Stomach (tissue), 9 donors: ENCODE measurements around the gene SH2D3C. TPM values are rescaled to one million over a fixed set of nuclear protein-coding genes. Genes with fewer than 3 reads are reported as not detected.

ENCODE experiments used
- DNase-seq, 2 donors: peaks; one replicate each; pipeline versions ENCODE4 v3.0.0 to v3.0.0-alpha.2; 2013 to 2019
- H3K27ac ChIP-seq, 5 donors: fragments of 200-600 bp in 4 of 5; sonication (generic) in 4 of 5; one replicate each; pipeline ENCODE4 v1.5.1; 2013 to 2019; ENCODE audit warnings: mild to moderate bottlenecking in 1 of 5, moderate library complexity in 1 of 5
- H3K27me3 ChIP-seq, 3 donors: fragments of 200-600 bp; sonication (generic); one replicate each; pipeline ENCODE4 v1.5.1; 2017 to 2019; ENCODE audit warnings: mixed run types in 1 of 3
- H3K36me3 ChIP-seq, 4 donors: fragments of 200-600 bp; sonication (generic); 1 replicate in 3 of 4; 2 replicates in 1 of 4; pipeline ENCODE4 v1.5.1; 2016 to 2019
- H3K4me1 ChIP-seq, 4 donors: fragments of 200-600 bp; sonication (generic); one replicate each; pipeline ENCODE4 v1.5.1; 2016 to 2019
- H3K4me3 ChIP-seq, 4 donors: fragments of 200-600 bp; sonication (generic) in 3 of 4; one replicate each; pipeline ENCODE4 v1.5.1; 2016 to 2019; ENCODE audit warnings: mild to moderate bottlenecking in 1 of 4
- H3K9me3 ChIP-seq, 4 donors: fragments of 200-600 bp; sonication (generic); one replicate each; pipeline ENCODE4 v1.5.1; 2016 to 2019
- EP300 ChIP-seq: sonication (generic); formaldehyde crosslinking; IDR thresholded peaks from one replicate; pipeline ENCODE4 v1.6.1; 2017; ENCODE audit warnings: antibody characterized with exemption
- POLR2A ChIP-seq, 4 donors: fragments of 450-650 bp; IDR thresholded peaks; one replicate each; pipeline ENCODE4 v1.6.1; 2016; ENCODE audit warnings: antibody characterized with exemption in 4 of 4, control low read depth in 2 of 4, mild to moderate bottlenecking in 1 of 4, moderate library complexity in 1 of 4
- POLR2AphosphoS5 ChIP-seq, 3 donors: sonication (generic); formaldehyde crosslinking; IDR thresholded peaks; one replicate each; pipeline ENCODE4 v1.6.1; 2016; ENCODE audit warnings: antibody characterized with exemption in 3 of 3
- WGBS, 5 donors: extraction: QIAGEN DNeasy Blood & Tissue Kit in 3 of 5; methylation state at CpG; one replicate each; pipeline versions ENCODE4 v1.1.5 to v1.1.7; 2013 to 2018; 5-methylcytosine and 5-hydroxymethylcytosine counted together
- intact Hi-C: fragments of 100-400 bp; cut with DNase I; formaldehyde crosslinking; loops from one replicate; pipeline ENCODE4 v1.15.1; 2023; ENCODE audit warnings: low total_unique reads
- polyA plus RNA-seq, 3 donors: library from polyadenylated mRNA; stranded (reverse); fragments of 200-250 nt; gene quantifications; one replicate each; pipeline ENCODE4 v1.2.3, GENCODE V29; 2013
- total RNA-seq, 5 donors: library from RNA; depleted of rRNA; stranded (reverse); fragments of >200 nt; gene quantifications; one replicate each; pipeline versions ENCODE4 v1.1.0 to v1.2.3, GENCODE V29; 2014 to 2016
- TF ChIP-seq, protein P1 (sequence below), 7 experiments: fragments of 450-650 bp in 4 of 7; fragments of 200-600 bp in 3 of 7; sonication (generic) in 3 of 7; IDR thresholded peaks; one replicate each; pipeline ENCODE4 v1.5.1; 2016 to 2019; ENCODE audit warnings: antibody characterized with exemption in 7 of 7, control low read depth in 2 of 7, mild to moderate bottlenecking in 1 of 7
- donor health status: healthy with polysubstance abuse.
- donor health status: Bipolar disorder and iron deficiency.
- donor health status: healthy.

The SH2D3C gene
- total and polyA plus RNA-seq, 8 donors = 1.8 to 38.1 (median 4.5) TPM; not detected in 2

DNA sequence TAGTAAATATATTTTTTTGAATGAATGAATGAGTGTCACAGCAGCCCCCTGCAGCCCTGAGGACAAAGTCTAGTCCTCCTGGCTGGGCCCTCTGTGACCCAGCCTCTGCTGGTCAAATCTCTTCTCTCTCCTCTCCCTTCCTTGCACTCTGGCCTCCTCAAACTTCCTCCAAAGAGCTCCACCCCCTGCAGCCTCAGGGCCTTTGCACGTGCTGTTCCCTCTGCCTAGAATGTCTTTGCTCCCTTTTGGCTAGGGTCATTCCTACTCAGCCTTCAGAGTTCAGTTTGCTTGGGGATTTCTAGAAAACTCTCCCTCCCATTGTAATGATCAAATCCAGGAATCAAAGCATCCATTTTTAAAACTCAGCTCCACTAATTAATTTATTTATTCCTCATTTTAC, 13.0 kb downstream of the SH2D3C start:
- 79 to 90% (median 88%) methylated on average over 1 of the region's 1 CpG for WGBS, 5 donors
- peaks cover 0 to 36% (median 0%) of the 10 kb centered on the region in 3 donors for H3K27me3 ChIP-seq
- no peak for DNase-seq
- intact Hi-C loops = no loop called here
- H3K27ac ChIP-seq = peak overlapping the region in 2 of 5 donors; percentile 24 to 55
- H3K9me3 ChIP-seq = no peaks in the 10 kb centered on the region
- no peak overlapping the region for H3K4me3 ChIP-seq
- H3K36me3 ChIP-seq = no peaks in the 10 kb centered on the region
- H3K4me1 ChIP-seq = peaks cover 8 to 44% (median 23%) of the 10 kb centered on the region in 4 donors
- no peak for TF ChIP-seq POLR2AphosphoS5 (IDR thresholded peaks at IDR 0.05)
- TF ChIP-seq EP300 = no peak
- TF ChIP-seq POLR2A (IDR thresholded peaks at IDR 0.05) = no peak
- TF ChIP-seq, protein P1, sequence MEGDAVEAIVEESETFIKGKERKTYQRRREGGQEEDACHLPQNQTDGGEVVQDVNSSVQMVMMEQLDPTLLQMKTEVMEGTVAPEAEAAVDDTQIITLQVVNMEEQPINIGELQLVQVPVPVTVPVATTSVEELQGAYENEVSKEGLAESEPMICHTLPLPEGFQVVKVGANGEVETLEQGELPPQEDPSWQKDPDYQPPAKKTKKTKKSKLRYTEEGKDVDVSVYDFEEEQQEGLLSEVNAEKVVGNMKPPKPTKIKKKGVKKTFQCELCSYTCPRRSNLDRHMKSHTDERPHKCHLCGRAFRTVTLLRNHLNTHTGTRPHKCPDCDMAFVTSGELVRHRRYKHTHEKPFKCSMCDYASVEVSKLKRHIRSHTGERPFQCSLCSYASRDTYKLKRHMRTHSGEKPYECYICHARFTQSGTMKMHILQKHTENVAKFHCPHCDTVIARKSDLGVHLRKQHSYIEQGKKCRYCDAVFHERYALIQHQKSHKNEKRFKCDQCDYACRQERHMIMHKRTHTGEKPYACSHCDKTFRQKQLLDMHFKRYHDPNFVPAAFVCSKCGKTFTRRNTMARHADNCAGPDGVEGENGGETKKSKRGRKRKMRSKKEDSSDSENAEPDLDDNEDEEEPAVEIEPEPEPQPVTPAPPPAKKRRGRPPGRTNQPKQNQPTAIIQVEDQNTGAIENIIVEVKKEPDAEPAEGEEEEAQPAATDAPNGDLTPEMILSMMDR (IDR thresholded peaks at IDR 0.05) = no peak

DNA sequence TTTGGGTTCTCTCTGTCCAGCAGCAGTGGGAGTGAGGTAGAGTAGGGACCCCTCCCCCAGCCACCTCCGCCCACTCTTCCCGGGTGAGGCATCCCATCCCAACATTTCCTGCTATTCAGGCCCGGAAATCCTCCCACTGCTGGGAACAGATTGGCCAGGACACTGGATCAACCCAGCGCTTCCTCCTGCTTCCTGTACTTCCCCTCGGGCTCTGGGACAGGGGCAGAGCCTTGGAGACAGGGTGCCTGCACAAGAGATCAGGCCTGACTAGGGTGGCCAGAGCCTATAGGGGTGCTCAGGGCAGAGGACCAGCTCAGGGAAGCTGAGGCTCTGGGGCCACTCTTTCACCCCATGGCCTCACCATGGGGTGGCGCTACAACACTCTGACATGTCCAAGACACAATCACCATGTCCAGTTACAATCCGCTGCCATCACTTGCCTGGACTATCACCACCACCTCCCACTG, 14.5 kb downstream of the SH2D3C start:
- TF ChIP-seq POLR2AphosphoS5 (IDR thresholded peaks at IDR 0.05) (peak in 2 of 3 donors; percentile 58 to 63), EP300 (peak; percentile 69), POLR2A (IDR thresholded peaks at IDR 0.05) (no peak)
- TF ChIP-seq, protein P1 (IDR thresholded peaks at IDR 0.05) = peak in 3 of 7 experiments; percentile 9 to 45 (median 14)
- intact Hi-C loops = no loop called here
- no peaks in the 10 kb centered on the region for H3K36me3 ChIP-seq
- peak overlapping the region; percentile 11 to 68 (median 60) for H3K27ac ChIP-seq
- H3K4me1 ChIP-seq = peaks cover 0 to 34% (median 14%) of the 10 kb centered on the region in 4 donors
- H3K9me3 ChIP-seq = no peaks in the 10 kb centered on the region
- DNase-seq = peak; percentile 59 to 68
- WGBS, 5 donors = 41 to 55% (median 49%) methylated on average over 7 of the region's 7 CpGs
- peaks cover 0 to 36% (median 0%) of the 10 kb centered on the region in 3 donors for H3K27me3 ChIP-seq
- no peak overlapping the region for H3K4me3 ChIP-seq

DNA sequence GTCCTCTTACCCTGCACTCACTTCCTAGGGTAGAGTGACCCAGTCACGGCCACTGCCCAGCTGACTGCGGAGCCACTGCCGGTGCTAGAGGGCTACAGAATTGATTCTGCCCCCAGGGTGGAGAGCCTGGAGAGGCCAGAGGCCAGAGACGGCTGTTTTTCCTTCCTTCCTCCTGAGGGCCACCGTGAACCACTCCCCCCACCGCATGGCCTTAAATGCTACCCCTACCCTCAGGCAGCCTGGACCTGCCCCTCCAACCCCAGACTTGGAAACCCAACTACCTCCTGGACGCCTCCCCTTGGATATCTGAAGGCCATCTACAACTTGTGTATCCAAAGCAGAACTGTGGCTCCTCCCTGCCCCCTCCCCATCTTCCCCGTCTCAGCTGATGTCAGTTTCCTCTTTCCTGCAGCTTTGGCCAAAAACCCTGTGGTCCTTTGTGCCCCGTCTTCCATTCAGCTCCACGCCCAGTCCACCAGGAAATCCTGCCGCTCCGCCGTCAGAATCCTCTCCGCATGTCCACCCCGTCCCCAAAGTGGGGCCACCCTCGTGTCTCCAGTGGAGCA, 16.3 kb downstream of the SH2D3C start:
- TF ChIP-seq POLR2AphosphoS5 (IDR thresholded peaks at IDR 0.05) (no peak), EP300 (no peak)
- TF ChIP-seq, protein P1 (IDR thresholded peaks at IDR 0.05) = no peak
- no peaks in the 10 kb centered on the region for H3K9me3 ChIP-seq
- intact Hi-C loops = no loop called here
- H3K27ac ChIP-seq = peak overlapping the region in 4 of 5 donors; percentile 42 to 68 (median 62)
- WGBS, 5 donors = 40 to 48% (median 42%) methylated on average over 16 of the region's 16 CpGs
- peaks cover 0 to 21% (median 14%) of the 10 kb centered on the region in 4 donors for H3K4me1 ChIP-seq
- H3K4me3 ChIP-seq = peak overlapping the region in 1 of 4 donors; percentile 10
- no peaks in the 10 kb centered on the region for H3K36me3 ChIP-seq
- peak in 1 of 2 donors; percentile 59 for DNase-seq
- H3K27me3 ChIP-seq = peaks cover 0 to 40% (median 0%) of the 10 kb centered on the region in 3 donors

DNA sequence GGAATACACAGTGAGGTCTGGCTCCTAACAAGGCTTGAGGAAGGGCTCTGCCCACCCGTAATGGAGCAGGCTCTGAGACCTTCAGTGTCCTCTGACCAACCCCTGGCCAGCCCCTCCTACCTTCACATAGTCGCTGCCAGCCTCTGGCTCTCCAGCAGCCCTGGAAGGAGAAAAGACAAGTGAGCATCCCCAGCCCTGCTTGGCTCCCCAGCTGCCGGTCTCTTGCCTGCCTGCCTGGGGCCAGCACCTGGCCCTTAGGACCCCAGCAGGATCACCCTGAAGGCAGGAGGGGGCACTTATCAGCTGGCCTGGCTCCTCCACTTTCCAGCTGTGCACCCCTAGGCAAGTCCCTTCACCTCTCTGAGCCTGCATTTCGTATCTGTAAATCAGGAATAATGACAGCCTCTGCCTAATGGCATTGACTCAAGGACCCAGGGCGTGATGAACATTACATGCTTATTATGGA, 16.9 kb downstream of the SH2D3C start:
- intact Hi-C loops = no loop called here
- Histone ChIP-seq H3K4me1 (peaks cover 0 to 14% (median 11%) of the 10 kb centered on the region in 4 donors), H3K27me3 (peaks cover 0 to 46% (median 0%) of the 10 kb centered on the region in 3 donors), H3K9me3 (no peaks in the 10 kb centered on the region), H3K27ac (peak overlapping the region in 4 of 5 donors; percentile 42 to 68 (median 62)), H3K36me3 (no peaks in the 10 kb centered on the region), H3K4me3 (peak overlapping the region in 1 of 4 donors; percentile 10)
- TF ChIP-seq POLR2A (IDR thresholded peaks at IDR 0.05) (no peak), EP300 (no peak), POLR2AphosphoS5 (IDR thresholded peaks at IDR 0.05) (no peak)
- TF ChIP-seq, protein P1 (IDR thresholded peaks at IDR 0.05) = no peak
- DNase-seq = no peak
- WGBS, 5 donors = 45 to 53% (median 51%) methylated on average over 2 to 5 of the region's 5 CpGs
